Gastrocnemius medialis (tissue), 4 donors: ENCODE measurements around the gene DDR1. TPM values are rescaled to one million over a fixed set of nuclear protein-coding genes. Genes with fewer than 3 reads are reported as not detected.

Experiments
- ATAC-seq, 2 donors: fragments of 150-250 bp; one replicate each; pipeline ENCODE4 v1.9.1; 2016
- DNase-seq, 2 donors: peaks; one replicate each; pipeline ENCODE4 v3.0.0-alpha.2; 2019
- H3K27ac ChIP-seq, 4 donors: fragments of 200-600 bp; sonication (generic); 1 replicate in 1 of 4; 2 replicates in 3 of 4; pipeline ENCODE4 v1.5.1; 2016 to 2018; ENCODE audit warnings: mild to moderate bottlenecking in 2 of 4, moderate library complexity in 1 of 4
- H3K27me3 ChIP-seq, 3 donors: fragments of 200-600 bp; sonication (generic) in 2 of 3; 1 replicate in 1 of 3; 2 replicates in 2 of 3; pipeline versions ENCODE4 v1.5.1 to v1.6.0; 2016 to 2019; ENCODE audit warnings: mild to moderate bottlenecking in 1 of 3, moderate library complexity in 1 of 3
- H3K36me3 ChIP-seq, 2 donors: fragments of 200-600 bp; sonication (generic) in 1 of 2; one replicate each; pipeline ENCODE4 v1.5.1; 2017 to 2018
- H3K4me1 ChIP-seq, 2 donors: fragments of 200-600 bp; sonication (generic) in 1 of 2; one replicate each; pipeline ENCODE4 v1.5.1; 2016 to 2017; ENCODE audit warnings: mild to moderate bottlenecking in 2 of 2
- H3K4me3 ChIP-seq, 4 donors: fragments of 200-600 bp; sonication (generic) in 3 of 4; 1 replicate in 1 of 4; 2 replicates in 3 of 4; pipeline ENCODE4 v1.5.1; 2016 to 2019; ENCODE audit warnings: mild to moderate bottlenecking in 2 of 4
- H3K9me3 ChIP-seq, 3 donors: fragments of 200-600 bp; sonication (generic) in 2 of 3; 1 replicate in 1 of 3; 2 replicates in 2 of 3; pipeline ENCODE4 v1.5.1; 2016 to 2019
- CTCF ChIP-seq, 5 experiments: fragments of 450-650 bp in 3 of 5; fragments of 200-600 bp in 2 of 5; sonication (generic) in 2 of 5; IDR thresholded peaks in 4 of 5; conservative IDR thresholded peaks in 1 of 5; 1 replicate in 4 of 5; 2 replicates in 1 of 5; pipeline ENCODE4 v1.5.1; 2016 to 2019; ENCODE audit warnings: antibody characterized with exemption in 5 of 5, mild to moderate bottlenecking in 3 of 5, moderate library complexity in 3 of 5
- POLR2A ChIP-seq, 2 donors: fragments of 450-650 bp; IDR thresholded peaks; one replicate each; pipeline ENCODE4 v1.6.1; 2017; ENCODE audit warnings: antibody characterized with exemption in 2 of 2, mild to moderate bottlenecking in 2 of 2, moderate library complexity in 2 of 2
- in situ Hi-C, 4 donors: fragments of 200-750 bp; cut with MboI; loops; one replicate each; pipeline versions ENCODE4 v1.15.0 to v1.8.0; 2017; ENCODE audit warnings: low sequenced_read_pairs in 4 of 4
- intact Hi-C: fragments of 100-400 bp; cut with DNase I; formaldehyde crosslinking; loops from one replicate; pipeline ENCODE4 v1.15.1; 2023; ENCODE audit warnings: low total_unique reads
- total RNA-seq, 4 donors: library from RNA; depleted of rRNA; stranded (reverse); fragments of >200 nt; gene quantifications; one replicate each; pipeline versions ENCODE4 v1.1.0 to v1.2.3, GENCODE V29; 2016

The DDR1 gene
- total RNA-seq, 4 donors from 2014 or later: 20.0 to 62.2 (median 59.3) TPM

- no peak overlapping the region for H3K4me3 ChIP-seq
- H3K27ac ChIP-seq: peak overlapping the region in 2 of 4 donors; percentile 37 to 79
- DNase-seq (no peak), ATAC-seq (no peak)
- H3K4me1 ChIP-seq: peaks cover 12 to 33% of the 10 kb centered on the region in 2 donors
- TF ChIP-seq POLR2A (IDR thresholded peaks at IDR 0.05): no peak
- TF ChIP-seq CTCF (IDR thresholded peaks at IDR 0.05 in 4 of 5, conservative IDR thresholded peaks at IDR 0.05 in 1 of 5): no peak
- H3K9me3 ChIP-seq: no peaks in the 10 kb centered on the region
- intact Hi-C loops (loop anchor here (5.0 kb wide), 1 partner anchor 37 kb away; the partner anchor contains the start of gene VARS2), in situ Hi-C loops (loop anchor here (5.0 to 25.0 kb wide), 4 partner anchors 48 to 138 kb away; partner anchors contain the start of genes FLOT1 (in 3 of the 4) and IER3 (in 3 of the 4))
- H3K36me3 ChIP-seq: no peaks in the 10 kb centered on the region
- H3K27me3 ChIP-seq: no peaks in the 10 kb centered on the region
These were observed 8.9 kb upstream of the DDR1 start for GRCh38 chr6:30875244-30876038.

GRCh38 chr6:30876039-30876730 lies 8.1 kb upstream of the DDR1 start:
- intact Hi-C loops: loop anchor here (5.0 kb wide), 1 partner anchor 36 kb away; the partner anchor contains the start of gene VARS2
- no peak for ATAC-seq
- H3K36me3 ChIP-seq: no peaks in the 10 kb centered on the region

GRCh38 chr6:30877419-30878262 lies 6.7 kb upstream of the DDR1 start:
- H3K27ac ChIP-seq: peak overlapping the region; percentile 76 to 80 (median 79)
- TF ChIP-seq POLR2A (IDR thresholded peaks at IDR 0.05) (peak in 1 of 2 donors; percentile 11), CTCF (IDR thresholded peaks at IDR 0.05 in 4 of 5, conservative IDR thresholded peaks at IDR 0.05 in 1 of 5) (peak; percentile 89 to 92 (median 91))
- H3K4me3 ChIP-seq: peak overlapping the region; percentile 40 to 54 (median 41)
- peaks cover 20 to 33% of the 10 kb centered on the region in 2 donors for H3K4me1 ChIP-seq
- no peaks in the 10 kb centered on the region for H3K9me3 ChIP-seq
- in situ Hi-C loops: loop anchor here (5.0 to 25.0 kb wide), 4 partner anchors 50 to 140 kb away; partner anchors contain the start of genes FLOT1 (in 3 of the 4) and IER3 (in 3 of the 4)
- ATAC-seq (peak; percentile 86 to 88), DNase-seq (peak; percentile 74 to 89)
- intact Hi-C loops: loop anchor here (1.0 to 5.0 kb wide), 4 partner anchors 35 to 133 kb away; partner anchors contain the start of genes IER3 and VARS2
- no peaks in the 10 kb centered on the region for H3K27me3 ChIP-seq
- H3K36me3 ChIP-seq: no peaks in the 10 kb centered on the region

More at GRCh38 chr6:30876039-30876730, 8.1 kb upstream of the DDR1 start:
- Histone ChIP-seq H3K9me3 (no peaks in the 10 kb centered on the region), H3K4me1 (peaks cover 12 to 33% of the 10 kb centered on the region in 2 donors), H3K4me3 (no peak overlapping the region), H3K27ac (peak overlapping the region; percentile 37 to 80 (median 64)), H3K27me3 (no peaks in the 10 kb centered on the region)
- no peak for DNase-seq
- no peak for TF ChIP-seq POLR2A (IDR thresholded peaks at IDR 0.05)
- no peak for TF ChIP-seq CTCF (IDR thresholded peaks at IDR 0.05 in 4 of 5, conservative IDR thresholded peaks at IDR 0.05 in 1 of 5)
- in situ Hi-C loops: loop anchor here (5.0 to 25.0 kb wide), 4 partner anchors 49 to 139 kb away; partner anchors contain the start of genes FLOT1 (in 3 of the 4) and IER3 (in 3 of the 4)
